Cardiac muscle cell (in vitro differentiated cells and primary cell): Measurements from ENCODE around the gene SND1. TPM values are rescaled to one million over a fixed set of nuclear protein-coding genes. Genes with fewer than 3 reads are reported as not detected.

ENCODE experiments used
- DNase-seq, 2 donors: peaks; one replicate each; pipeline versions ENCODE4 v3.0.0 to v3.0.0-alpha.2; 2010 to 2017; ENCODE audit warnings: low read depth in 1 of 2, low spot score in 1 of 2
- H3K27ac ChIP-seq: fragments of 200-600 bp; sonication (generic); 2 replicates; pipeline ENCODE4 v1.5.1; 2016
- H3K27me3 ChIP-seq: fragments of 200-600 bp; sonication (generic); 2 replicates; pipeline ENCODE4 v1.6.0; 2016; ENCODE audit warnings: control low read depth
- H3K36me3 ChIP-seq: fragments of 200-600 bp; sonication (generic); 2 replicates; pipeline ENCODE4 v1.5.1; 2016; ENCODE audit warnings: control low read depth
- H3K4me1 ChIP-seq: fragments of 200-600 bp; sonication (generic); 2 replicates; pipeline ENCODE4 v1.8.1; 2017; ENCODE audit warnings: low read depth, mild to moderate bottlenecking, mixed run types
- H3K4me3 ChIP-seq: fragments of 200-600 bp; sonication (generic); 2 replicates; pipeline ENCODE4 v1.5.1; 2016; ENCODE audit warnings: mild to moderate bottlenecking
- H3K9me3 ChIP-seq: fragments of 200-600 bp; sonication (generic); 2 replicates; pipeline ENCODE4 v1.5.1; 2017; ENCODE audit warnings: low read depth, mild to moderate bottlenecking, control low read depth
- polyA plus RNA-seq: library from polyadenylated mRNA; unstranded; fragments of >200 nt; fragmentation: Nextera tagmentation; extraction: Ambion mirVana; gene quantifications from 2 replicates; pipeline ENCODE4 v1.2.1, GENCODE V29; 2016
- total RNA-seq: library from RNA; depleted of rRNA; stranded (reverse); fragments of >200 nt; gene quantifications from 2 replicates; pipeline ENCODE4 v1.2.3, GENCODE V29; 2016
- TF ChIP-seq, protein P1 (sequence below): IDR thresholded peaks from 2 replicates; pipeline ENCODE4 v1.5.1; 2012; ENCODE audit warnings: low read depth, mild to moderate bottlenecking, low read length

The SND1 gene
- total and polyA plus RNA-seq, 2 experiments from 2014 or later, result 114 to 172 TPM

DNA sequence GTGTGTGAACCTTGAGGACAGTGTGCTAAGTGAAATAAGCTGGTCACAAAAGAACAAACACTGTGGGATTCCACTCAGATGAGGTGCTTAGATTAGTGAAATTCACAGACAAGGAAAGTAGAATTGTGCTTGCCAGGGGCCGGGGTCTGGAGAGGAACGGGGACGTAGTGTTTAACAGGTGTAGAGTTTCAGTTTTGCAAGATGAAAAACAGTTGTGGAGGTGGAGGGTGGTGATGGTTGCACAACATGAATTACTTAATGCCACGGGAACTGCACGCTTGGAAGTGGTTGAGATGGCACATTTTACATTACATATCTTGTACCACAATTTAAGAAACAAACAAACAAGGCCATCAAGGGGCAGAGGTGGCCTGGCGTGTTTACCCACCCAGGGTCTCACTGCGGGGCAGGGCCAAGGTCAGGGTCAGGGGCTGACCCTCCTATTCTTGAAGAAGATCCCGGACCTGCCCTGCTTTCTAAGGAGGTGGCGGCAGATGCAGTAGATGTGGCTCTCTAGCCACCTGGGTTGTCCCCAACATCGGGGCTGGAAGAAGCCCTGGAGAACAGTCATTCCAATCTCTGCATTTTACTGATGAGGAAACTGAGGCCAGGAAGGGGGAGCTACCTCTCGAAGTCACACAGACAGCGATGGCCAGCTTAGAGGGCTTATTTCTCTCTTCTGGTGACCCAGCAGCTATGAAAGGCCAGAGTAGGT, 470.7 kb downstream of the SND1 start:
- Histone ChIP-seq H3K9me3 (no peaks in the 10 kb centered on the region), H3K4me1 (no peaks in the 10 kb centered on the region), H3K4me3 (no peak overlapping the region), H3K36me3 (no peaks in the 10 kb centered on the region), H3K27me3 (no peaks in the 10 kb centered on the region), H3K27ac (no peak overlapping the region)
- DNase-seq, result no peak
- TF ChIP-seq, protein P1, sequence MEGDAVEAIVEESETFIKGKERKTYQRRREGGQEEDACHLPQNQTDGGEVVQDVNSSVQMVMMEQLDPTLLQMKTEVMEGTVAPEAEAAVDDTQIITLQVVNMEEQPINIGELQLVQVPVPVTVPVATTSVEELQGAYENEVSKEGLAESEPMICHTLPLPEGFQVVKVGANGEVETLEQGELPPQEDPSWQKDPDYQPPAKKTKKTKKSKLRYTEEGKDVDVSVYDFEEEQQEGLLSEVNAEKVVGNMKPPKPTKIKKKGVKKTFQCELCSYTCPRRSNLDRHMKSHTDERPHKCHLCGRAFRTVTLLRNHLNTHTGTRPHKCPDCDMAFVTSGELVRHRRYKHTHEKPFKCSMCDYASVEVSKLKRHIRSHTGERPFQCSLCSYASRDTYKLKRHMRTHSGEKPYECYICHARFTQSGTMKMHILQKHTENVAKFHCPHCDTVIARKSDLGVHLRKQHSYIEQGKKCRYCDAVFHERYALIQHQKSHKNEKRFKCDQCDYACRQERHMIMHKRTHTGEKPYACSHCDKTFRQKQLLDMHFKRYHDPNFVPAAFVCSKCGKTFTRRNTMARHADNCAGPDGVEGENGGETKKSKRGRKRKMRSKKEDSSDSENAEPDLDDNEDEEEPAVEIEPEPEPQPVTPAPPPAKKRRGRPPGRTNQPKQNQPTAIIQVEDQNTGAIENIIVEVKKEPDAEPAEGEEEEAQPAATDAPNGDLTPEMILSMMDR, result no peak

DNA sequence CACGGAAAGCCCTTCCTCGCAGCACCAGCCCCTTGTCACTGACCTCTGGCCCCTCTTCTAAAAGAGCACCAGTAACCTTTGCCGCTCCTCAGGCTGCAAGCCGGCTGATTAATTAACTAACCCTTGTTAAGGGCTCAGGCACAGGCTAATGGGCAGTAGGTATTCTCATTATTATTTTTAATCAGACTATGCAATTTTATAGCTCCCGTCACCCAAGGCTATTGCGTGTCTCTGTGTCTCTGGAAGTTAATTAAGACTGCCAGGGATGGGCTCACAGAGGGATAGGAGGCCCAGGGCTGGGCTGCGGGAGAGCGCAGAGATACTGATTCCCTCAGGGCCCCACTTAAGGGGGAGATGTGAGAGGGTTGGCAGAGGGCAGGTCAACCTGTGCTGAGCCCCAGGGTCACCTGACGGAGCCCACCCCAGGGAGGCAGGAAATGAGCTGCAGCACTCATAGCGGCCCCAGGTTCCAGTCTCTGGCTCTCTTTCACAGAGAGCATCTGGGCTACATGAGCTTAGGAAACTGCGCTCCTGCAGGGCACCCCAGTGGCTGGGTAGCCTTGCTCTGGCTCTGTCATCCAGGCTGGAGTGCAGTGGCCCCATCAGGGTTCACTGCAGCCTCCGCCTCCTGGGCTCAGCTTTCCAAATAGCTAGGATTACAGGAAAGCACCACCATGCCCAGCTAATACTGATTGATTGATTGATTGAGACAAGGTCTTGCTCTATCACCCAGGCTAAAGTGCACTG, 471.5 kb downstream of the SND1 start:
- no peaks in the 10 kb centered on the region for H3K4me1 ChIP-seq
- H3K9me3 ChIP-seq, result no peaks in the 10 kb centered on the region
- TF ChIP-seq, protein P1, result no peak
- no peak overlapping the region for H3K4me3 ChIP-seq
- H3K27ac ChIP-seq, result no peak overlapping the region
- peaks cover under 1% of the 10 kb centered on the region for H3K27me3 ChIP-seq
- no peak for DNase-seq
- no peaks in the 10 kb centered on the region for H3K36me3 ChIP-seq

DNA sequence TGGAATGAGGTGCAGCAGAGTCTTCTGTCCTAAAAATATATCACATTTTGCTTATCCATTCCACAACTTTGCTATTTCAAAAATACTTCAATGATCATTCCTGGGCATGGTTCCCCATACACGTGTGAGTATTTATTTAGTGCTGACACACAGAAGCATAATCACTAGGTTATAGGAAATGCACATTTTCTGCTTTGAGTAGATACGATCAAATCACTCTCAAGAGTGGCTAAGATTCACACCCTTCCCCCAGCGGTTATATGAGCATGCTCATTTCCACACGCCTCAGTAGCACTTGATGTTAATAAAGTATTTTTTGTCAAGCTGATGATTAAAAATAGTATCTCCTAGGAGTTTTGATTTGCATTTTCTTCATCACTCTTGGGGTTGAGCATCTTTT, 472.8 kb downstream of the SND1 start:
- no peak overlapping the region for H3K4me3 ChIP-seq
- no peaks in the 10 kb centered on the region for H3K36me3 ChIP-seq
- no peaks in the 10 kb centered on the region for H3K9me3 ChIP-seq
- DNase-seq, result no peak
- H3K4me1 ChIP-seq, result no peaks in the 10 kb centered on the region
- no peak overlapping the region for H3K27ac ChIP-seq
- peaks cover 12% of the 10 kb centered on the region for H3K27me3 ChIP-seq
- TF ChIP-seq, protein P1, result no peak

DNA sequence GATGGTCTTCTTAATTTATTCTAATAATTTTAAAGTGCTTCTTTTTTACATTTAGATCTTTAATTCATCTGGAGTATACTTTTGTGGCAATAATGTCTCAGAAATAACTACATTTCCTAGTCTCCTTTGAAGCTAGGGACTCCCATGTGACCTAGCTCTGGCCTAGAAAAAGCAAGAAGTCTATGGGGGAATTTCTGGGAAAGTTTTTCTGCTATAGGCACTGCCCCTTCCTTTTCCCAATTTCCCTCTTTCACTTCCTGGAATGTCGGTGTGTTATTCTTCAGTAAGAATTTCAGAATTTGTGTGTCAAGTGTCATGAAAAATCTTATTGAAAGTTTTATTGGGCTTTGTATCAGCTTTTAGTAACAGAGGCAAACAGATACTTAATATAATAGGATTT, 473.8 kb downstream of the SND1 start:
- H3K27ac ChIP-seq, result no peak overlapping the region
- H3K9me3 ChIP-seq, result no peaks in the 10 kb centered on the region
- TF ChIP-seq, protein P1, result no peak
- peaks cover 22% of the 10 kb centered on the region for H3K27me3 ChIP-seq
- H3K4me3 ChIP-seq, result no peak overlapping the region
- DNase-seq, result no peak
- H3K36me3 ChIP-seq, result no peaks in the 10 kb centered on the region
- no peaks in the 10 kb centered on the region for H3K4me1 ChIP-seq

DNA sequence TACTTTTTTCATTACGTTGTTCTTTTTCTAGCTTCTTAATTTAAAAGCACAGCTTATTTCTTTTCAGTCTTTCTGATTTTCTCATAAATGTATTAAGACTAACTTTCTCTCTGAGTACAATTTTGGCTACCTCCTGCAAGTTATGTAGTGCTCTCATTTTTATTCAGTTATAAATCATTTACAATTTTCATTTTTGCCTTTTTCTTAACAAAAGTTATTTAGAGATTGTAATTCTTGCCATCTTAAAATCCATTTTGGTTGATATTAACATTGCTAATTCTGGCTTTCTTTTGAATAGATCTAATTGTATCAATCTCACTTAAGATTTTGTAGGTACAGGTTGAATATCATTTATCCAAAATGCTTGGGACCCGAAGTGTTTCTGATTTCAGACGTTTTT, 476.4 kb downstream of the SND1 start:
- Histone ChIP-seq H3K4me1 (no peaks in the 10 kb centered on the region), H3K9me3 (no peaks in the 10 kb centered on the region), H3K27me3 (peaks cover 45% of the 10 kb centered on the region), H3K27ac (no peak overlapping the region), H3K36me3 (no peaks in the 10 kb centered on the region), H3K4me3 (no peak overlapping the region)
- TF ChIP-seq, protein P1, result no peak
- no peak for DNase-seq
